T1000 (cell line): ENCODE data around the gene KBTBD12.

Experiments
- DNase-seq: peaks from one replicate; lab custom pipeline; 2025; ENCODE audit warnings: mixed read lengths; lab: John Stamatoyannopoulos, UW

KBTBD12 gene

GRCh38 chr3:128014548-128014947, 99.5 kb downstream of the KBTBD12 start:
- DNase-seq, result no peak

GRCh38 chr3:128016502-128016901, 101.5 kb downstream of the KBTBD12 start:
- no peak for DNase-seq

- no peak for DNase-seq
These were observed 106.8 kb downstream of the KBTBD12 start for GRCh38 chr3:128021768-128022372.

GRCh38 chr3:128033102-128033501, 118.1 kb downstream of the KBTBD12 start:
- no peak for DNase-seq

GRCh38 chr3:128036119-128036518, 121.1 kb downstream of the KBTBD12 start:
- DNase-seq, result no peak
